ENCODE data around the gene SSR1.

DNA sequence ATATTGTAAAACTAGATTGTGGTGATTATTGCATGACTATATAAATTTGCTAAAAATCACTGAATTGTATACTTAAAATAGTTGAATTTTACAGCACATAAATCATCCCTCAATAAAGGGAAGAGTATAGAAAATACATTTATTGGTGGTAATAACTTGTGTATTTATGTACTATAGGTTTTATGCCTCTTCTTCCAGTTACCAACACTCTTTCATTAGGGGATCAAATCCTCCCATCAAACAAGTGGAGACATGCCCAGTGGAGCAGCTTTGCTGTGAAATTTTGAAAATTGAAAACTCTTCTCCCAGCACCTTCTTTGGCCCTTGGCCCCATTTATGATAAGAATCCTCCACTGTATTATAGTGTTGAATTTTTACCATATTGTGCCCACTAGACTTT is 10.1 kb upstream of the SSR1 start:
- TF ChIP-seq POLR2A (IDR thresholded peaks at IDR 0.05) (no peak), CTCF (IDR thresholded peaks at IDR 0.05) (no peak)

All from esophagus squamous epithelium (tissue), 4 donors.